Measurements from ENCODE around the gene CCDC192. TPM values are rescaled to one million over a fixed set of nuclear protein-coding genes. Genes with fewer than 3 reads are reported as not detected.
"Not testable (repeated sequence)": the region's sequence is repeated elsewhere in the genome, so short reads cannot be mapped to it uniquely, and the experiment has no call there.

The CCDC192 gene, protein sequence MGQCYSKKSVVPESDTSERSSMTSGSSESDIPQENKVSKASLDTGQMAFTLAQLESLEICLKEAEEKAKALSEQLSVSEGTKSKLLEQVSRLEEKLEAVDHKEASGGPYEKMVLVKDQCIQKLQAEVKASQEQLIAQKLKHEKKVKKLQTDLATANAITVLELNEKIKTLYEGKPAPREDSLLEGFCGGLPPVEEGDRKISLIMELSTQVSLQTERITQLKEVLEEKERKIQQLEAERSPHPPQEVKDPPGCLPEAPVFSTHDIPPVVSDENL
- total RNA-seq = not detected

DNA sequence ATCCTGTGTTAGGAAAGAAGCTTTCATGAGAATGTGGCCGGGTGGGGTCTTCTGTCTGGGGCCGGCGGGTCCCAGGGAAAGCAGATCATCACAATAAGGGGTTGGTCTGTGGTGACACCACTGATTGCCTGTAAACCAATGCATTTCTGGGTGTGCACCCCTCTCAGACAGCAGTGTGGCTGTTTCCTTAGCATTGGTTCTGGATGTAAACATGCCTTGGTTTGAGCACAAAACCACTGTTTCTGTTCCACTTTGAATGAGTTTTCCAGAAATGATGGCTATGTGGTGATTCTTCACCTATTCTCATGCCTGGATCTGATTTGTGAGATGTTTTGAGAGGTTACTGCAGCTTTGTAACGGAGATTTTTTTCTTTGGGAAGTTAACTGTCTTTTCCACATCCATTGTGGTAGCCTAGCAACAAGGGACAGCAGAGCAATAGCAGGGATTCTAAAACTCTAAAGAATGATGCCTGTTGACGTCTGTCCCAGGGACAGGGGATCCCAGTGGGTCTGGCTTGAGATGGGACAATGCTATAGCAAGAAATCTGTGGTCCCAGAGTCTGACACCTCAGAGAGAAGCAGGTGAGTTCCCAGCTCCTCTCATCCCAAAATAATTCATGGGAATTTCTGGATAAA is at the start of gene CCDC192:
CCDC192 (plus strand) TSS at position 466 of the 636 bp plus-strand sequence; CDS start at position 521, 55 bp downstream.
- Mint-ChIP-seq H3K4me1 (no peaks in the 10 kb centered on the region), H3K4me3 (no peak within 1 kb of the TSS), H3K27me3 (peaks cover 4% of the 10 kb centered on the region), H3K36me3 (ENCODE audit: low read depth) (no peaks in the 10 kb centered on the region), H3K27ac (no peak within 1 kb of the TSS), H3K9me3 (ENCODE audit: low read depth) (no peaks in the 10 kb centered on the region)
- POLR2A ChIA-PET = no interaction called here
- DNase-seq (peak; percentile 6), ATAC-seq (peak; percentile 36)
- CTCF ChIA-PET = no interaction called here
- intact Hi-C loops (cut with DNase I, micrococcal nuclease) = no loop called here

GRCh38 chr5:127656825-127657224 is 46.4 kb upstream of the CCDC192 start:
- Mint-ChIP-seq H3K9me3 (ENCODE audit: low read depth) (no peaks in the 10 kb centered on the region), H3K27me3 (peaks cover 2% of the 10 kb centered on the region), H3K27ac (no peak overlapping the region), H3K4me1 (no peaks in the 10 kb centered on the region), H3K36me3 (ENCODE audit: low read depth) (no peaks in the 10 kb centered on the region), H3K4me3 (no peak overlapping the region)
- intact Hi-C loops (cut with DNase I, micrococcal nuclease) = no loop called here
- no peak for DNase-seq
- POLR2A ChIA-PET = no interaction called here
- CTCF ChIA-PET = interaction anchor here (1.5 to 1.7 kb wide), 2 partner anchors 11 kb away, joined by 4 to 6 read pairs; no protein-coding TSS in a partner anchor
- ATAC-seq = no peak

DNA sequence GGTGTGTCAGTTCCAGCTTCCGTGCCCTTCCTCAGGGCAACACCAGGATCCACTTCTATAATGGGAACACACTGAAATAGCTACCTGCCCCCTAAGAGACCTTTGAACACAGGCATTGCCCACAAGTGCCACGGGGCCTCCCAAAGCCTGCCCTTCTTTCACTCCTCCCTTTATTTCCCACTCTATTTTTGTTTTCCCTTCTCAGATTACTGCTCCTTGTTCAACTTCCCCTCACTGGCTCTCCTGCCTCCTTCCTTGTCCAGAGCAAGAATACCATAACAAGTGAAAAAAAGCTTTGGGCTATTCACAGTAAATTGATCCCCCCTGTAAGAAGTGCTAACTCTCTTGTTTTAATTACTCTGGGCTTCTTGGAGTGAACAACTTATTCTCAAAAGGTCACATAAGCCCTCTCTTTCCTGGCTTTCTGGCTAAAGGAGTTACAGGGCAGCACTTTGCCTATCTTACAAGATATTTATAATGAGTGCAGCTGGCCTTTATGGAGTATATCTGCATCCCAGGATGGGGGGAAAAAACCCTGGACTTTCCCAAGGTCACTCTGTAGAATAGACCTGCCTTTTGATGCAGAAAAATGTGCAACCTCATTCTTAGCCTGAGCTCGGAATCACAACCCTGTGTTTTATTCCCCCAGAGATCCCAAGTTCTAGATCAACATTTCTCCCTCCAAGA is 43.0 kb upstream of the CCDC192 start:
- H3K4me1 Mint-ChIP-seq = no peaks in the 10 kb centered on the region
- CTCF ChIA-PET = no interaction called here
- DNase-seq = no peak
- no peaks in the 10 kb centered on the region for H3K9me3 Mint-ChIP-seq (ENCODE audit: low read depth)
- H3K4me3 Mint-ChIP-seq = no peak overlapping the region
- intact Hi-C loops (cut with DNase I, micrococcal nuclease) = no loop called here
- no peaks in the 10 kb centered on the region for H3K36me3 Mint-ChIP-seq (ENCODE audit: low read depth)
- H3K27ac Mint-ChIP-seq = no peak overlapping the region
- POLR2A ChIA-PET = no interaction called here
- ATAC-seq = no peak
- H3K27me3 Mint-ChIP-seq = peaks cover under 1% of the 10 kb centered on the region

DNA sequence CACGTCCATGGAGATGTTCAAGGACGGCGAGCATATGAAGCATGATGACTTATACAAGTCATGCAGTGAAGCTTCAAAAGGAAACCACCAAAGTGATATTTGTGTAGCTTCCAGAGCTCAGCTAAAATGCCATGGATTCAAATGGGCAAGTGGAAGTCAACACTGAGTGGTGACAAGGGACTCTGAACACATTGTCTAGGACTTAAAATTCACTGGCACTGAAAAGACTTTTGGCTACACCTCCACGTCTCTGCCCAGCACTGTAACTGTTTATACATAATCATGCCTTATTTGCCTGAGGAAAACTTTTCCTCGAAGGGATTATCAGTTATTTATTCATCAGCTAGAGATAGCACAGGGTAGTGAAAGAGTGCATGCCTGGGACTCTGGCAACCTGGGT is 39.1 kb upstream of the CCDC192 start:
- H3K4me3 Mint-ChIP-seq = no peak overlapping the region
- CTCF ChIA-PET = interaction anchor here (1.0 kb wide), 1 partner anchor 9 kb away, joined by 3 read pairs; no protein-coding TSS in a partner anchor
- ATAC-seq (no peak), DNase-seq (no peak)
- no peaks in the 10 kb centered on the region for H3K4me1 Mint-ChIP-seq
- POLR2A ChIA-PET = no interaction called here
- H3K9me3 Mint-ChIP-seq (ENCODE audit: low read depth) = no peaks in the 10 kb centered on the region
- no peaks in the 10 kb centered on the region for H3K36me3 Mint-ChIP-seq (ENCODE audit: low read depth)
- H3K27me3 Mint-ChIP-seq = no peaks in the 10 kb centered on the region
- H3K27ac Mint-ChIP-seq = no peak overlapping the region
- intact Hi-C loops (cut with DNase I, micrococcal nuclease) = no loop called here

GRCh38 chr5:127665641-127666040 is 37.5 kb upstream of the CCDC192 start:
- Mint-ChIP-seq H3K36me3 (ENCODE audit: low read depth) (no peaks in the 10 kb centered on the region), H3K27me3 (peaks cover 8% of the 10 kb centered on the region), H3K27ac (no peak overlapping the region), H3K4me1 (no peaks in the 10 kb centered on the region), H3K9me3 (ENCODE audit: low read depth) (no peaks in the 10 kb centered on the region), H3K4me3 (no peak overlapping the region)
- intact Hi-C loops (cut with DNase I, micrococcal nuclease) = no loop called here
- DNase-seq (no peak), ATAC-seq (no peak)
- ChIA-PET POLR2A (no interaction called here), CTCF (no interaction called here)

DNA sequence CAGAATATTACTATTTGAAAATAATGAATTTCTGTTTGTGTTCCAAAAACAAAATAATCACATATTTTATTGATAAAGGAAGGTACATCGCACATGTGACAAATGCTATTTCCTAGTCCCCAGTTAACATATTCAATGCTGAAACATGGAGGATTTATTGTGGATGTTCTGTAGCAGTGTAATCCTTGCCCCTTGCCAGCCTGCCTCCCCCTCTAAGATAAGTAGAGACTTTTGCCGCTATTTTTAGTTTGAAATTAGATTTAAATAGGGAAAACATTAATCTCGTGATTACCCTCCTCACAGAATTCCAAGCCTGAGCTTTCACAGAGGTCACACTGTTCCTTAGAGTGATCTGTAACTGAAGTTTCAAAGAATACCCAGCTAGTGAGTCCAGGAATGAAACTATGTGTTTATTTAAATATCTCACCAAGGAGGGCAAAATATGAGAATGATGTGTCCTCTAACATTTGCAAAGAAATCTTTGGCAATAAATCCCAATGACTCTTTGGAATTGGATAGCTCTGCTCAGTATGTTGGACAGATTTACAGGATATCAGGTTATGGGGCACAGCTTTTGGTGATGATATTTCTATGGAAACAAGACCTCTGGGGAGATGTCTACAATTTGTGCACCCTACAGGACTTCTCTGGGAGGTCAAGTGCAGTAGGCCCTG is 37.0 kb upstream of the CCDC192 start:
- DNase-seq = no peak
- Mint-ChIP-seq H3K4me1 (no peaks in the 10 kb centered on the region), H3K36me3 (ENCODE audit: low read depth) (no peaks in the 10 kb centered on the region), H3K27me3 (peaks cover 8% of the 10 kb centered on the region), H3K27ac (no peak overlapping the region), H3K4me3 (no peak overlapping the region), H3K9me3 (ENCODE audit: low read depth) (no peaks in the 10 kb centered on the region)
- intact Hi-C loops (cut with DNase I, micrococcal nuclease) = no loop called here
- CTCF ChIA-PET = no interaction called here
- no peak for ATAC-seq
- POLR2A ChIA-PET = no interaction called here

DNA sequence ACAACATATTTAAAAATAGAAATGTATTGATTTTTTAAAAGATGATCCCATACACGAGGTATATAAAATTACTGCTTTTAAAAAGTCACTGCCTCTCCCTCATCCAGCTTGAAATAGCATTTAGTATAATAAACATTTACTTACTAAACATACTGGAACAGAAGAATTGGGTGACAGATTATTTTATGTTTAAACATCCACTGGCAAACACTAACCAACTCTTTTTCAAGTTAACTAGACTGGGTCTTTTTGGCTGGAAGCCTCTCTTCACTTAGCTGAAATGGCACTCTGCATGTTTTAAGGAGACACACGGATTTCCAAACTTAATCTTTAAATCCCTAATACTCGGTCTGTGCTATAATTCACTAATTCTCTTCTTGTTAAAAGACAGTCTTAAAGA is 35.3 kb upstream of the CCDC192 start:
- ChIA-PET POLR2A (no interaction called here), CTCF (interaction anchor here (0.6 to 1.5 kb wide), 3 partner anchors 10 to 18 kb away, joined by 3 to 4 read pairs (median 3); no protein-coding TSS in a partner anchor)
- ATAC-seq = no peak
- Mint-ChIP-seq H3K9me3 (ENCODE audit: low read depth) (no peaks in the 10 kb centered on the region), H3K27ac (no peak overlapping the region), H3K36me3 (ENCODE audit: low read depth) (no peaks in the 10 kb centered on the region), H3K4me3 (no peak overlapping the region), H3K27me3 (peaks cover 8% of the 10 kb centered on the region), H3K4me1 (no peaks in the 10 kb centered on the region)
- intact Hi-C loops (cut with DNase I, micrococcal nuclease) = no loop called here
- no peak for DNase-seq

DNA sequence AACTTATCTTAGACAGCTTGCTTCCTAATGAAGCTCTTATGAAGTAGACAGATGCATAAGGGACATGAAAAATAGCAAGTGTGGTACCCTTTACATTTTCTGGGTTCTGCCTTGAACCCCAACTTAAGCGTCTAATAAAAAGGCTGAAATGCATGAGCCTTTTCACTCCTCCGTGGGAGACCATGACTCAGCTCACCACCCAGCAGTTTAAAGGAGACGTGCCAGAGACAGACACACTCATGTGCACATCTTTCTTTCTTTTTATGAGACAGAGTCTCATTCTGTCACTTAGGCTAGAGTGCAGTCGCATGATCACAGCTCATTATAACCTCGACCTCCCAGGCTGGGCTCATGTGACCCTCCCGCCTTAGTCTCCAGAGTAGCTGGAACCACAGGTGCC is 32.0 kb upstream of the CCDC192 start:
- Mint-ChIP-seq H3K4me3 (no peak overlapping the region), H3K36me3 (ENCODE audit: low read depth) (no peaks in the 10 kb centered on the region), H3K27me3 (peaks cover 8% of the 10 kb centered on the region), H3K9me3 (ENCODE audit: low read depth) (no peaks in the 10 kb centered on the region), H3K4me1 (no peaks in the 10 kb centered on the region), H3K27ac (no peak overlapping the region)
- POLR2A ChIA-PET = interaction anchor here (0.6 kb wide), 1 partner anchor 233 kb away, joined by 7 read pairs; no protein-coding TSS in a partner anchor
- intact Hi-C loops (cut with DNase I, micrococcal nuclease) = no loop called here
- CTCF ChIA-PET = no interaction called here
- no peak for DNase-seq
- no peak for ATAC-seq

- peaks cover 8% of the 10 kb centered on the region for H3K27me3 Mint-ChIP-seq
- POLR2A ChIA-PET = interaction anchor here (0.6 kb wide), 1 partner anchor 8 kb away, joined by 3 read pairs; no protein-coding TSS in a partner anchor
- ATAC-seq (no peak), DNase-seq (no peak)
- intact Hi-C loops (cut with DNase I, micrococcal nuclease) = no loop called here
- H3K36me3 Mint-ChIP-seq (ENCODE audit: low read depth) = no peaks in the 10 kb centered on the region
- no peaks in the 10 kb centered on the region for H3K9me3 Mint-ChIP-seq (ENCODE audit: low read depth)
- CTCF ChIA-PET = interaction anchor here (0.6 to 1.0 kb wide), 3 partner anchors 9 to 48 kb away, joined by 3 read pairs; no protein-coding TSS in a partner anchor
- H3K4me3 Mint-ChIP-seq = no peak overlapping the region
- H3K27ac Mint-ChIP-seq = no peak overlapping the region
- H3K4me1 Mint-ChIP-seq = no peaks in the 10 kb centered on the region
Measured at GRCh38 chr5:127673117-127673800, 29.9 kb upstream of the CCDC192 start.

DNA sequence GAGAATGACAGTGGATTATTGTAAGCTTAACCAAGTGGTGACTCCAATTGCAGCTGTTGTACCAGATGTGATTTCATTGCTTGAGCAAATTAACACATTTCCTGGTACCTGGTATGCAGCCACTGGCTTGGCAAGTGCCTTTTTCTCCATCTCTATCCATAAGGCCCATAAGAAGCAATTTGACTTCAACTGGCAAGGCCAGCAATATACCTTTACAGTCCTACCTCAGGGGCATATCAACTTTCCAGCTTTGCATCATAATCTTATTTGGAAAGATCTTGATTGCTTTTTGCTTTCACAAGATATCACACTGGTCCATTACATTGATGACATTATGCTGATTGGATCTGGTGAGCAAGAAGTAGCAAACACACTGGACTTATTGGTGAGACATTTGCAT is 26.2 kb upstream of the CCDC192 start:
- intact Hi-C loops (cut with DNase I, micrococcal nuclease); H3K27me3 Mint-ChIP-seq; H3K9me3 Mint-ChIP-seq (ENCODE audit: low read depth); ATAC-seq; H3K36me3 Mint-ChIP-seq (ENCODE audit: low read depth); H3K4me1 Mint-ChIP-seq; H3K27ac Mint-ChIP-seq; POLR2A ChIA-PET; H3K4me3 Mint-ChIP-seq; CTCF ChIA-PET; DNase-seq: not testable (repeated sequence)

GRCh38 chr5:127679691-127680330 is 23.4 kb upstream of the CCDC192 start:
- H3K36me3 Mint-ChIP-seq (ENCODE audit: low read depth); DNase-seq; H3K27ac Mint-ChIP-seq; H3K4me1 Mint-ChIP-seq; ATAC-seq; POLR2A ChIA-PET; H3K9me3 Mint-ChIP-seq (ENCODE audit: low read depth); intact Hi-C loops (cut with DNase I, micrococcal nuclease); H3K4me3 Mint-ChIP-seq; H3K27me3 Mint-ChIP-seq; CTCF ChIA-PET: not testable (repeated sequence)

All from activated CD4-positive, alpha-beta T cell treated with anti-CD3 and anti-CD28 coated beads for 36 hours (primary cell).